H1 (cell line): ENCODE data around the gene CBY1. TPM values are rescaled to one million over a fixed set of nuclear protein-coding genes. Genes with fewer than 3 reads are reported as not detected.

Source experiments
- CTCF ChIA-PET: fragments of 300-600 bp; sonication (Branson Sonifier 250); formaldehyde crosslinking; loops from one replicate; lab custom pipeline; 2021; ENCODE audit not compliant: partially characterized antibody; lab: Charles Lee
- POLR2A ChIA-PET: fragments of 300-600 bp; sonication (Branson Sonifier 250); formaldehyde crosslinking; loops from one replicate; lab custom pipeline; 2021; ENCODE audit warnings: inconsistent platforms; ENCODE audit not compliant: partially characterized antibody; lab: Charles Lee
- DNase-seq, 2 experiments: peaks; one replicate each; pipeline versions ENCODE4 v3.0.0 to v3.0.0-alpha.2; 2010 to 2022; ENCODE audit warnings: low spot score in 2 of 2, low read depth in 1 of 2, mixed read lengths in 1 of 2
- FAIRE-seq: peaks from 2 replicates; lab custom pipeline; 2011; peaks lifted over from hg19 to GRCh38; lab: Jason Lieb, UNC
- H2AFZ ChIP-seq: 2 replicates; pipeline ENCODE4 v1.8.1; 2012; ENCODE audit warnings: low read length, inconsistent platforms
- H2AK5ac ChIP-seq: 2 replicates; pipeline ENCODE4 v1.6.1; 2013; ENCODE audit warnings: low read depth, low read length
- H2BK120ac ChIP-seq: replicated peaks from 2 replicates; pipeline ENCODE3; 2013; ENCODE audit warnings: low read depth, low read length, inconsistent platforms
- H2BK12ac ChIP-seq: 2 replicates; pipeline ENCODE4 v1.6.1; 2013; ENCODE audit warnings: low read depth, low read length
- H2BK15ac ChIP-seq: 2 replicates; pipeline ENCODE4 v1.6.1; 2013; ENCODE audit warnings: low read length
- H2BK20ac ChIP-seq: 2 replicates; pipeline ENCODE4 v1.6.1; 2013; ENCODE audit warnings: low read length
- H2BK5ac ChIP-seq: 2 replicates; pipeline ENCODE4 v1.6.1; 2013; ENCODE audit warnings: low read depth, low read length
- H3K14ac ChIP-seq: 2 replicates; pipeline ENCODE4 v1.6.1; 2013; ENCODE audit warnings: inconsistent platforms; ENCODE audit not compliant: insufficient read length
- H3K18ac ChIP-seq: 2 replicates; pipeline ENCODE4 v1.6.1; 2013; ENCODE audit warnings: low read length; ENCODE audit errors: extremely low read depth
- H3K23ac ChIP-seq: 2 replicates; pipeline ENCODE4 v1.6.1; 2013; ENCODE audit warnings: inconsistent platforms; ENCODE audit not compliant: insufficient read length
- H3K23me2 ChIP-seq: 2 replicates; pipeline ENCODE4 v1.6.1; 2013; ENCODE audit warnings: low read depth, low read length
- H3K27ac ChIP-seq: 2 replicates; pipeline ENCODE4 v1.6.1; 2011; ENCODE audit warnings: low read depth, low read length, inconsistent platforms
- H3K27me3 ChIP-seq, 4 experiments: replicated peaks in 1 of 4; 1 replicate in 1 of 4; 2 replicates in 3 of 4; pipeline versions ENCODE4 v1.6.1 to v1.8.1; 2011 to 2013; ENCODE audit warnings: low read length in 3 of 4, mild to moderate bottlenecking in 3 of 4, inconsistent platforms in 2 of 4, mixed read lengths in 2 of 4, moderate library complexity in 1 of 4; ENCODE audit not compliant: control insufficient read depth in 3 of 4, insufficient read depth in 3 of 4; ENCODE audit errors: extremely low read depth in 1 of 4
- H3K36me3 ChIP-seq, 4 experiments: 2 replicates each; pipeline versions ENCODE4 v1.6.1 to v1.8.1; 2011 to 2013; ENCODE audit warnings: mild to moderate bottlenecking in 4 of 4, low read length in 3 of 4, moderate library complexity in 2 of 4, control low read depth in 1 of 4, inconsistent platforms in 1 of 4; ENCODE audit not compliant: insufficient read depth in 4 of 4, control insufficient read depth in 2 of 4
- H3K4ac ChIP-seq: replicated peaks from 2 replicates; pipeline ENCODE3; 2013; ENCODE audit warnings: low read length, low read depth, mixed read lengths, inconsistent platforms; ENCODE audit not compliant: insufficient read length
- H3K4me1 ChIP-seq, 4 experiments: replicated peaks in 1 of 4; 1 replicate in 1 of 4; 2 replicates in 3 of 4; pipeline versions ENCODE4 v1.6.1 to v1.8.1; 2011 to 2013; ENCODE audit warnings: low read length in 3 of 4, inconsistent platforms in 2 of 4, mixed read lengths in 1 of 4; ENCODE audit not compliant: insufficient read depth in 4 of 4, control insufficient read depth in 3 of 4
- H3K4me2 ChIP-seq, 2 experiments: 2 replicates each; pipeline versions ENCODE4 v1.6.1 to v1.8.1; 2011 to 2013; ENCODE audit warnings: low read depth in 2 of 2, low read length in 2 of 2, control low read depth in 1 of 2, inconsistent platforms in 1 of 2, mild to moderate bottlenecking in 1 of 2; ENCODE audit not compliant: insufficient read depth in 1 of 2
- H3K4me3 ChIP-seq, 4 experiments: fragments of 200-600, 300-600 bp in 1 of 4; sonication (generic), shearing (Covaris generic), sonication (Bioruptor Twin) in 1 of 4; 2 replicates each; pipeline versions ENCODE4 v1.5.1 to v1.8.1; 2011 to 2016; ENCODE audit warnings: low read length in 4 of 4, low read depth in 3 of 4, control low read depth in 2 of 4, inconsistent platforms in 2 of 4, mild to moderate bottlenecking in 2 of 4, mixed read lengths in 1 of 4, moderate library complexity in 1 of 4; ENCODE audit not compliant: insufficient read depth in 2 of 4; ENCODE audit errors: extremely low read depth in 1 of 4
- H3K56ac ChIP-seq: replicated peaks from 2 replicates; pipeline ENCODE3; 2013; ENCODE audit warnings: low read depth, mild to moderate bottlenecking, mixed read lengths, low read length, inconsistent platforms; ENCODE audit not compliant: insufficient read length
- H3K79me1 ChIP-seq: 2 replicates; pipeline ENCODE4 v1.6.1; 2013; ENCODE audit warnings: low read depth, low read length, control low read depth
- H3K79me2 ChIP-seq, 2 experiments: 2 replicates each; pipeline versions ENCODE4 v1.6.1 to v1.8.1; 2012 to 2013; ENCODE audit warnings: low read length in 2 of 2, mild to moderate bottlenecking in 2 of 2, inconsistent platforms in 1 of 2; ENCODE audit not compliant: insufficient read depth in 2 of 2, control insufficient read depth in 1 of 2
- H3K9ac ChIP-seq, 4 experiments: replicated peaks in 1 of 4; 1 replicate in 1 of 4; 2 replicates in 3 of 4; pipeline versions ENCODE4 v1.6.1 to v1.8.1; 2011 to 2013; ENCODE audit warnings: low read depth in 3 of 4, low read length in 3 of 4, control low read depth in 2 of 4, mild to moderate bottlenecking in 2 of 4, moderate library complexity in 2 of 4, inconsistent platforms in 1 of 4; ENCODE audit errors: extremely low read depth in 1 of 4
- H3K9me3 ChIP-seq, 2 experiments: 2 replicates each; pipeline versions ENCODE4 v1.6.1 to v1.8.1; 2012 to 2013; ENCODE audit warnings: mild to moderate bottlenecking in 2 of 2, moderate library complexity in 2 of 2, control low read depth in 1 of 2, inconsistent platforms in 1 of 2, low read depth in 1 of 2, low read length in 1 of 2, mixed read lengths in 1 of 2; ENCODE audit not compliant: insufficient read depth in 2 of 2
- H4K20me1 ChIP-seq, 2 experiments: replicated peaks in 1 of 2; 2 replicates each; pipeline versions ENCODE3 to v1.8.1; 2011 to 2013; ENCODE audit warnings: inconsistent platforms in 2 of 2, low read length in 2 of 2, mild to moderate bottlenecking in 1 of 2; ENCODE audit not compliant: insufficient read depth in 2 of 2, control insufficient read depth in 1 of 2
- H4K5ac ChIP-seq: 2 replicates; pipeline ENCODE4 v1.6.1; 2013; ENCODE audit warnings: low read length, low read depth, mixed read lengths, inconsistent platforms; ENCODE audit not compliant: insufficient read length
- H4K8ac ChIP-seq: 2 replicates; pipeline ENCODE4 v1.8.0; 2013; ENCODE audit warnings: mild to moderate bottlenecking, moderate library complexity, low read length, inconsistent platforms; ENCODE audit not compliant: insufficient read depth; ENCODE audit errors: extremely low read depth
- H4K91ac ChIP-seq: replicated peaks from 2 replicates; pipeline ENCODE3; 2013; ENCODE audit warnings: low read length, mixed read lengths, inconsistent platforms; ENCODE audit not compliant: insufficient read length
- CTCF ChIP-seq, 3 experiments: IDR thresholded peaks; 1 replicate in 2 of 3; 2 replicates in 1 of 3; pipeline versions ENCODE4 v1.5.1 to v1.6.1; 2011; ENCODE audit warnings: low read length in 3 of 3, mild to moderate bottlenecking in 3 of 3, inconsistent platforms in 2 of 3, low read depth in 1 of 3, moderate library complexity in 1 of 3; ENCODE audit not compliant: insufficient read depth in 1 of 3; ENCODE audit errors: control extremely low read depth in 1 of 3
- YY1 ChIP-seq: IDR thresholded peaks from 2 replicates; pipeline ENCODE4 v1.6.1; 2011; ENCODE audit warnings: low read depth, mild to moderate bottlenecking, low read length
- WGBS, 2 experiments: shearing (Covaris generic) in 1 of 2; methylation state at CpG; one replicate each; pipeline versions ENCODE4 v1.1.6 to v1.1.7; 2013 to 2015; ENCODE audit warnings: low lambda C conversion rate in 2 of 2, mixed read lengths in 2 of 2, inconsistent platforms in 1 of 2, low coverage in 1 of 2, missing lambda C conversion rate in 1 of 2; ENCODE audit not compliant: insufficient replicate concordance in 2 of 2, insufficient coverage in 1 of 2, insufficient read length in 1 of 2; ENCODE audit errors: extremely low coverage in 1 of 2, missing lambda C conversion rate in 1 of 2; 5-methylcytosine and 5-hydroxymethylcytosine counted together
- polyA plus RNA-seq, 7 experiments: library from polyadenylated mRNA; depleted of rRNA in 3 of 7; stranded (reverse) in 5 of 7; unstranded in 2 of 7; fragments of >200 nt in 5 of 7; fragments of 200-250 nt in 2 of 7; gene quantifications; 1 replicate in 5 of 7; 2 replicates in 1 of 7; 4 replicates in 1 of 7; pipeline versions ENCODE4 v1.2.1 to v1.2.3, GENCODE V29; 2011 to 2013; ENCODE audit warnings: missing spikeins in 2 of 7, mixed read lengths in 2 of 7
- total RNA-seq: library from RNA; stranded (reverse); fragmentation: NEBNext Ultra II Directional; extraction: Animal tissue kit (Norgen Biotek cat#: 25700); gene quantifications from 2 replicates; pipeline ENCODE4 v1.2.1, GENCODE V29; 2021

CBY1 gene
- total and polyA plus RNA-seq, 2 of the 8 experiments (the other 6 are each of a cell fraction or from before 2014, with no cell fraction given): 23.2 to 30.2 TPM

- POLR2A ChIA-PET: interaction anchor here (0.9 to 1.1 kb wide), 2 partner anchors 10 to 53 kb away, joined by 3 read pairs; partner anchors contain the start of gene TOMM22
- no peak overlapping the region for H3K4me2 ChIP-seq
- WGBS, 2 experiments: 90% methylated on average over 5 of the region's 5 CpGs; no CpG with 5 or more reads in 1 of the 2 experiments
- no peak overlapping the region for H2BK15ac ChIP-seq
- no peak overlapping the region for H2BK120ac ChIP-seq
- no peak overlapping the region for H2AK5ac ChIP-seq
- H3K4ac ChIP-seq: no peak overlapping the region
- H3K56ac ChIP-seq: no peak overlapping the region
- H2BK20ac ChIP-seq: no peak overlapping the region
- no peak overlapping the region; the same call in 1 of the 2 replicates for H4K8ac ChIP-seq
- no peaks in the 10 kb centered on the region for H3K23me2 ChIP-seq
- no peaks in the 10 kb centered on the region for H3K79me2 ChIP-seq
- H2BK5ac ChIP-seq: no peak overlapping the region
- H3K36me3 ChIP-seq: peaks cover 0 to 10% (median 0%) of the 10 kb centered on the region in 4 experiments; a peak in 2 of 8 replicates
- H3K79me1 ChIP-seq: no peaks in the 10 kb centered on the region
- peak in 1 of 3 experiments; percentile 3; a peak in 1 of 4 replicates for TF ChIP-seq CTCF (IDR thresholded peaks at IDR 0.05; ENCODE audit: control extremely low read depth in 1 of 3, insufficient read depth in 1 of 3, low read depth in 1 of 3, low read length in 3 of 3)
- no peak for TF ChIP-seq YY1
- no peak overlapping the region for H3K23ac ChIP-seq
- H4K20me1 ChIP-seq: peaks cover 0 to 2% of the 10 kb centered on the region in 2 experiments
- no peak overlapping the region for H3K18ac ChIP-seq
- H3K9ac ChIP-seq: no peak overlapping the region
- H2AFZ ChIP-seq: no peak overlapping the region
- H2BK12ac ChIP-seq: no peak overlapping the region
- CTCF ChIA-PET: interaction anchor here (1.1 kb wide), 2 partner anchors 20 to 89 kb away, joined by 3 read pairs; no protein-coding TSS in a partner anchor
- H3K4me1 ChIP-seq: no peaks in the 10 kb centered on the region
- DNase-seq (no peak), FAIRE-seq (no peak)
- no peaks in the 10 kb centered on the region for H3K9me3 ChIP-seq
- no peaks in the 10 kb centered on the region for H3K27me3 ChIP-seq
- no peak overlapping the region for H3K27ac ChIP-seq
- H3K14ac ChIP-seq: no peak overlapping the region
- H4K91ac ChIP-seq: no peak overlapping the region
- H3K4me3 ChIP-seq: no peak overlapping the region
- no peak overlapping the region for H4K5ac ChIP-seq
Measured at GRCh38 chr22:38628444-38628843, 28.0 kb upstream of the CBY1 start.
